HG03378 (cell line): Measurements from ENCODE around the gene PSG2.
"Not testable (repeated sequence)": the region's sequence is repeated elsewhere in the genome, so short reads cannot be mapped to it uniquely, and the experiment has no call there.

Source experiments
- ATAC-seq: cut with Tn5 transposase; IDR thresholded peaks from one replicate; pipeline ENCODE4 v1.9.1; 2021; ENCODE audit warnings: mild to moderate bottlenecking, moderate library complexity; ENCODE audit not compliant: unreplicated experiment

PSG2 gene

DNA sequence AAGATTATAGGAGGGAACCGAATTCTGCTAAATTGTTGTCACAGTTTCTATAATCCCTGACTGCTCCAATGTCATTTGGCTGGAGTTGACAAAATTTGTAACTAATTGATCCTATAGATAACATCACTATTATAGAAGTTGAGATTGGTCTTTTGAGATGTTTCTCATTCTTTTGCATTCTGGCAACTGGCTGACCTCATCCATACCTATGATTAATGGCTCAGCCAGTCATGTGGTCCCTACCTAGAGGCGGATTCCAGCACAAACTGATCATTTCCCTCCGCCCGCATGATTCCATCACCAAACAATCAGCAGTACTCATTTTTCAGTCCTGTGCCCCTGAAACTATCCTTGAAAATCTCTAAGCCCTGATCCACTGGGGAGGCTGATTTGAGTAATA lies 4.2 kb downstream of the PSG2 start:
- ATAC-seq = no peak

DNA sequence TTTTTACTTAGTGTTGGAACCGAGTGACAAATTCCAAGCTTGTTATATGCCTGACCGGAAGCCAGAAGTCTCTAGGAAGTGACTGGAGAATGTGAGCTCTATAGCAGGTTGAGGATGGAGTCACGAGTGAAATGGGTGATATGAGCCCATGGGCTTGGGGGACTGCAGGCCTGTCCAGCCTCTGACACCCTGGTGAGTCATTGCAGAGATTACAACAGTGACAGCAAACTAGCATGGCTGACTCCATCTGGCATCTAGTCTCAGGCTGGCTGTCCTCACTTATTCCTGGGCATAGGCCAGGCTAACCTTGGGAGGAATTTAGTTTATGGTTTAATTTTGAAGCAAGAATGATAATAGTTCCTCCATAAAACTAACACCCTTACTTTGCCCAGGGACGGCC lies 4.6 kb downstream of the PSG2 start:
- ATAC-seq = not testable (repeated sequence)

GRCh38 chr19:43062418-43062817 lies 20.1 kb downstream of the PSG2 start:
- ATAC-seq = not testable (repeated sequence)

DNA sequence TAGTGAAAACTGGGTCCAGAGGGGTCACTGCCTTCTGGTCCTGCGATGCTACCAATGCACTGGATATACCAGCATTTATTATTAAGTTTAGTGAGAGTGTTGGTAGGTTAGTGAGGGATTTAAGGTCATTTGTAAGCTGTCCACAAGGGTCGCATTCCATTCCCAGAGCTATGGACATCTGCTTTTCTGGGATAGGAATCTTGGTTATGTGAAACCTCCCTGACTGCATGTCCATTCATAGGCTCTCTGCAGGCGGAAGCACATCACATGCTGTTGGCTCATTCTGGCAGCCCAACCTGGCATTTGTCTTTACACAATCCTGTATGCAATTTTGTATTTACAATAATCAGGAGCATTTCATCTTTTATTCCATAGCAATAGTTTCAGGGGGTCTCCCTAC lies 21.2 kb downstream of the PSG2 start:
- not testable (repeated sequence) for ATAC-seq

GRCh38 chr19:43060254-43060653 lies 22.2 kb downstream of the PSG2 start:
- not testable (repeated sequence) for ATAC-seq

DNA sequence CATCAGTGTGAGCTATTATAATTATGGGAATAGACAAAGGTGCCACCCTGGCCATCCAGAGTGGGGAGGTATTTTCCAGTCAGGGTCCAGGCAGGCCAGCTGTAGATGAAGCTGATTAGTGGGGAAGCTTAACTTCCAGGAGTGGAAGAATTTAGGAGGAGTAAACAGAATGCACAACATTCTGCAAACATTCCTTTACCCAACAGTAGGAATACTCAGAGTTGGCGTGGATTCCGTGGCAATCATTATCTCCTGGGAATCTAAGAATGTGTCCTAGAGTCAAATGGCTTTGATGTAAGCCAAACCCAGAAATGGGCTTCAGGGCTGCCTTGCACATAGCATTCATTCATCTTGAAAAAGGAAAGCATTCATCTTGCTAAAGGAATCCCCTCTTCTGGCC lies 23.0 kb downstream of the PSG2 start:
- ATAC-seq = not testable (repeated sequence)

- not testable (repeated sequence) for ATAC-seq
Measured at GRCh38 chr19:43058440-43058839, 24.1 kb downstream of the PSG2 start.

GRCh38 chr19:43047966-43048365 lies 34.5 kb downstream of the PSG2 start:
- ATAC-seq = not testable (repeated sequence)

DNA sequence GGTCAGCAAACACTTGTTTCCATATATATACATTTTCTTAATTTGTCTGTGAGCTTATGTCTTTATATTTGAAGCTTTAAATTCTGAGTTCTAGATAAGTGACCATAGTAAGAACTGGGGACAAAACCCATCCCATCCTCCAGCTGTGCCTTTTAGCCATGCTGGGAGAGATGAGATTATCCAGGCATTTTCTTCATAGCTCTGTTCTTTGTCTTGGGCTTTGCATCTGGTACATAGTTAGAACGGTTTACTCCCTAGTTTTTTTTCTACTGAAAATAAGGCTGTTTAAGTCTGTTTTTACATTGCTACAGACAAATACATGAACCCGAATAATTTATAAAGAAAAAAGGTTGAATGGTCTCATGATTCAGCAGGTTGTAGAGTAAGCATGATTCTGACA lies 35.9 kb downstream of the PSG2 start:
- ATAC-seq = not testable (repeated sequence)

DNA sequence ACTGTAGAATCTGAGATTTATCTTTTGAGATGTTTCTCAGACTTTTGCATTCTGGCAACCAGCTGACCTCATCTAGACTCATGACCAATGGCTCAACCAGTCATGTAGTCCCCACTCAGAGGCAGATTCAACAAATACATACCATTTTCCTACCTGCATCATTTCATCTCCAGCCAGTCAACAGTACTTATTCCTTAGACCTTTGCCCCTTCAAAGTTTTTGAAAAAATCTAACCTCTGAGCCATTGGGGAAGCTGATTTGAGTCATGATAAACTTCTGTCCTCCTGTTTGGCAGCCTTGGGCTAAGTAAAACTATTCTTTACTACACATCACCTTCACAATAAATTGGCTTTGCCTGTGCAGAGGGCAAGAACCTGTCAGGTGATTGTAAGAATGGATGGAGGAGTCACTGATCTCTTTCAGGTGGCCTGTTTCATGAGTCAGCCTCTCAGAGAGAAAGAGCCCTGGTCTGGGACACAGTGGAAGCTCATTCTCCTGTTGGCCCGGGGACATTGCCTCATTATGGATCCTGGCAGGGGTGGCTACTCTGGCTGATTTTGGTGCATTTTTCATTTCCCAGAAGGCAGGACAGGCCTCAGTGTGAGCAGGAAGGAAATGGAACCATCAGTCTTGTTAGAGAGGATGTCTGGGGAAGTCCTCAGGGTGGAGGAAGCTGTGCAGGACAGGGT lies 38.9 kb downstream of the PSG2 start:
- not testable (repeated sequence) for ATAC-seq

DNA sequence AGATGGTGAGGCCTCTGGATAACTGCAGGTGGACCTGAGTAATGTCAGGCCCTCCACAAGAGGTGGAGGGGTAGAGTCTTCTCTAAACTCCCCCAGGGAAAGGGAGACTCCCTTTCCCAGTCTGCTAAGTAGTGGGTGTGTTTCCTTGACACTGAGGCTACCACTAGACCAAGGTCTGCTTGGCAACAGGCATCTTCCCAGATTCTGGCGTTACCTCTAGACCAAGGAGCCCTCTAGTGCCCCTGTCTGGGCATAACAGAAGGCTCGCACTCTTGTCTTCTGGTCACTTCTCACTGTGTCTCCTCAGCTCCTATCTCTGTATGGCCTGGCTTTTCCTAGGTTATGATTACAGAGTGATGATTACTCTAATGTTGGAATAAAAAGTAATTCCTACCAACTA lies 50.9 kb downstream of the PSG2 start:
- ATAC-seq = not testable (repeated sequence)

- ATAC-seq = no peak
Measured at GRCh38 chr19:43028866-43029265, 53.6 kb downstream of the PSG2 start.

- not testable (repeated sequence) for ATAC-seq
Measured at GRCh38 chr19:43027985-43028384, 54.5 kb downstream of the PSG2 start.

DNA sequence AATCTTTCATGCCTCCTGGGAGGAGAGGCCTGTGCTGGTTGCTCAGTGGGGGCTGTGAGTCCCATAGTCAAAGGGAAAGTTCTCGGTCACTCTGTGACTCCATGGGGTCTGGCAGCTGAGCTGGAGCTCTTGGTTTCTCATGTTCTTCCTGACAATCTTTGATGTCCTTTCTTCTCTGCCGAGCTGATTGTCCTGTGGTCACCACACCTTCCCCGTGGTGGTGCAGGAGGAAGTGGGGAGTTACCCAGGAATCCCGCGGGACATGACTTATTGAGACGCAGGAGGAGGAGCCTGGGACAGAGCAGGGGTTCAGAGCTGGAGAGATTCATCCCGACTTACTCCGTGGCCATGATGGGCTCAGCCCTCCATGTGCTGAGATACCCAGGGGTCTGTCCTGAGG lies 55.4 kb downstream of the PSG2 start:
- not testable (repeated sequence) for ATAC-seq

DNA sequence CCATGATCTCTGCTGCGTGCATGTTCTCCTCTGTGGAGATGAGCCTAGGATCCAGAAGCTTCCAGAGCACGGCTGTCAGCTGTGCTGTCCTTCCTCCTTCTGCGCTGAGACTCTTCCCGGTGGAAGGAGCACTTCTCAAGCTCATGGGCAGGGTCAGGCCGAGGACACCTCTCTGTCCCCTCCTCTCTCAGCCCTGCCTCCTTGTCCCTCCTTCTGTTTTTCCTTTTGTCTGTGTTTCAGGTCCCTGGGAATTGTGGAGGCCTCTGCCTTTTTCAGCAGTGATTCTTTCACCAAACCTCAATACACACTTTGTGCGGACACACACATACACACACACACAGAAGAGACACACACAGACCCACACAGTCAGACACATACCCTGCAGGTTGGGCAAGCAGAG lies 56.1 kb downstream of the PSG2 start, which contains the start of gene PSG11:
Gene PSG11 (minus strand): TSS at position 101 of the 400 bp plus-strand sequence. CDS start 97 bp downstream, at position 4.
- not testable (repeated sequence) for ATAC-seq

DNA sequence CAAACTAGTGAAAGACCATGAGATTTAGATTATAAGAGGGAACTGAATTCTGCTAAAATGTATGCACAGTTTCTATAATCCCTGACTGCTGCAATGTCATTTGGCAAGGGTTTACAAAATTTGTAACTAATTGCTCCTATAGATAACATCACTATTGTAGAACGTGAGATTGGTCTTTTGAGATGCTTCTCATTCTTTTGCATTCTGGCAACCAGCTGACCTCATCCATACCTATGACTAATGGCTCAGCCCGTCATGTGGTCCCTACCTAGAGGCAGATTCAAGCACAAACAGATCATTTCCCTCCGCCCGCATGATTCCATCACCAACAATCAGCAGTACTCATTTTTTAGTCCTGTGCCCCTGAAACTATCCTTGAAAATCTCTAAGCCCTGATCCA lies 60.4 kb downstream of the PSG2 start:
- not testable (repeated sequence) for ATAC-seq

GRCh38 chr19:43021629-43022028 lies 60.9 kb downstream of the PSG2 start:
- not testable (repeated sequence) for ATAC-seq

- ATAC-seq = not testable (repeated sequence)
Measured at GRCh38 chr19:43019588-43019987, 62.9 kb downstream of the PSG2 start.
